A673 (cell line): ENCODE measurements around the gene EIF4G1. TPM values are rescaled to one million over a fixed set of nuclear protein-coding genes. Genes with fewer than 3 reads are reported as not detected.

Source experiments
- BruUV-seq: library from RNA; stranded (reverse); fragments of 400-500 nt; replicated peaks from 2 replicates; lab custom pipeline; 2021; lab: Mats Ljungman, UMichigan
- CTCF ChIA-PET: fragments of 300-600 bp; sonication (Branson Sonifier 250); formaldehyde crosslinking; loops from one replicate; lab custom pipeline; 2022; ENCODE audit warnings: antibody characterized with exemption; lab: Charles Lee
- POLR2A ChIA-PET: fragments of 300-600 bp; sonication (Branson Sonifier 250); formaldehyde crosslinking; loops from one replicate; lab custom pipeline; 2022; ENCODE audit warnings: antibody characterized with exemption; ENCODE audit not compliant: low non-redundant PET; lab: Charles Lee
- DNase-seq: peaks from one replicate; pipeline ENCODE4 v3.0.0-alpha.2; 2015; ENCODE audit warnings: low spot score
- H3K27ac ChIP-seq: fragments of 200-600 bp; sonication (generic); 2 replicates; pipeline ENCODE4 v1.5.1; 2016; ENCODE audit warnings: mixed run types, low read depth, mild to moderate bottlenecking, mixed read lengths, antibody characterized with exemption, low read length; ENCODE audit not compliant: poor library complexity, severe bottlenecking
- H3K27me3 ChIP-seq: fragments of 200-600 bp; sonication (generic); replicated peaks from 2 replicates; pipeline ENCODE4 v1.6.1; 2017; ENCODE audit warnings: mixed run types, low read depth, mild to moderate bottlenecking, mixed read lengths, antibody characterized with exemption, low read length; ENCODE audit not compliant: insufficient read depth, poor library complexity
- H3K36me3 ChIP-seq: fragments of 200-600 bp; sonication (generic); 2 replicates; pipeline ENCODE4 v1.6.1; 2016; ENCODE audit warnings: mixed run types, mild to moderate bottlenecking, mixed read lengths, antibody characterized with exemption, low read length; ENCODE audit not compliant: insufficient read depth, poor library complexity, severe bottlenecking
- H3K4me1 ChIP-seq: fragments of 200-600 bp; sonication (generic); 2 replicates; pipeline ENCODE4 v1.6.1; 2017; ENCODE audit warnings: mixed run types, mild to moderate bottlenecking, mixed read lengths, antibody characterized with exemption, low read length; ENCODE audit not compliant: insufficient read depth, poor library complexity, severe bottlenecking
- H3K4me3 ChIP-seq: fragments of 200-600 bp; sonication (generic); 2 replicates; pipeline ENCODE4 v1.5.1; 2016; ENCODE audit warnings: low read depth, mixed run types, mild to moderate bottlenecking, mixed read lengths, low read length; ENCODE audit not compliant: poor library complexity, severe bottlenecking
- H3K9me3 ChIP-seq: fragments of 200-600 bp; sonication (generic); 2 replicates; pipeline ENCODE4 v1.6.1; 2016; ENCODE audit warnings: mixed run types, low read depth, mild to moderate bottlenecking, mixed read lengths, antibody characterized with exemption, low read length; ENCODE audit not compliant: poor library complexity, severe bottlenecking
- CTCF ChIP-seq: fragments of 300-800, 200-600 bp; sonication (generic); conservative IDR thresholded peaks from 2 replicates; pipeline ENCODE4 v1.5.1; 2017; ENCODE audit warnings: low read depth, mild to moderate bottlenecking, antibody characterized with exemption, low read length, moderate library complexity, mixed read lengths
- EZH2 ChIP-seq: fragments of 200-600 bp; sonication (generic); IDR thresholded peaks from 2 replicates; pipeline ENCODE4 v1.6.1; 2017; ENCODE audit warnings: borderline replicate concordance, low read depth, mild to moderate bottlenecking, mixed read lengths, antibody characterized with exemption, low read length; ENCODE audit not compliant: poor library complexity, severe bottlenecking
- intact Hi-C: fragments of 100-400 bp; cut with micrococcal nuclease; formaldehyde crosslinking; loops from one replicate; pipeline ENCODE4 v1.10.0; 2022; ENCODE audit not compliant: unreplicated experiment
- total RNA-seq: library from RNA; stranded (reverse); gene quantifications from 2 replicates; pipeline ENCODE4 v1.2.3, GENCODE V29; 2021

EIF4G1 gene
- total RNA-seq, 1 experiment from 2014 or later = 559 TPM

- BruUV-seq = TSS peak; percentile 48
- no peaks in the 10 kb centered on the region for H3K9me3 ChIP-seq
- H3K4me3 ChIP-seq = no peak overlapping the region
- POLR2A ChIA-PET = no interaction called here
- H3K36me3 ChIP-seq = peaks cover 53% of the 10 kb centered on the region
- DNase-seq = no peak
- CTCF ChIA-PET = no interaction called here
- no peak overlapping the region for H3K27ac ChIP-seq
- intact Hi-C loops = no loop called here
- no peaks in the 10 kb centered on the region for H3K4me1 ChIP-seq
- H3K27me3 ChIP-seq = no peaks in the 10 kb centered on the region
- TF ChIP-seq CTCF = no peak
- no peak for TF ChIP-seq EZH2
These were observed 5.7 kb upstream of the EIF4G1 start for GRCh38 chr3:184308744-184309143.

GRCh38 chr3:184311633-184312032 lies 2.8 kb upstream of the EIF4G1 start:
- ChIA-PET CTCF (no interaction called here), POLR2A (no interaction called here)
- H3K4me1 ChIP-seq = peaks cover 10% of the 10 kb centered on the region
- no peak for TF ChIP-seq EZH2
- TF ChIP-seq CTCF = no peak
- no peak overlapping the region for H3K27ac ChIP-seq
- intact Hi-C loops = no loop called here
- peaks cover 29% of the 10 kb centered on the region for H3K36me3 ChIP-seq
- no peaks in the 10 kb centered on the region for H3K27me3 ChIP-seq
- no TSS peak for BruUV-seq
- no peaks in the 10 kb centered on the region for H3K9me3 ChIP-seq
- no peak overlapping the region for H3K4me3 ChIP-seq
- no peak for DNase-seq

GRCh38 chr3:184314700-184315542 lies 515 bp downstream of the EIF4G1 start:
- intact Hi-C loops = loop anchor here (1.0 kb wide), 1 partner anchor 15 kb away; no protein-coding TSS in a partner anchor

More at GRCh38 chr3:184314700-184315542, 515 bp downstream of the EIF4G1 start:
- DNase-seq = peak; percentile 65
- H3K4me3 ChIP-seq = peak overlapping the region; percentile 93
- no TSS peak for BruUV-seq
- H3K4me1 ChIP-seq = peaks cover 30% of the 10 kb centered on the region
- no peak for TF ChIP-seq EZH2
- TF ChIP-seq CTCF = no peak
- peaks cover 24% of the 10 kb centered on the region for H3K36me3 ChIP-seq
- no peaks in the 10 kb centered on the region for H3K27me3 ChIP-seq
- H3K27ac ChIP-seq = peak overlapping the region; percentile 92
- POLR2A ChIA-PET = no interaction called here
- CTCF ChIA-PET = no interaction called here
- H3K9me3 ChIP-seq = no peaks in the 10 kb centered on the region
